ENCODE results near the gene LPCAT2.

Gene LPCAT2

DNA sequence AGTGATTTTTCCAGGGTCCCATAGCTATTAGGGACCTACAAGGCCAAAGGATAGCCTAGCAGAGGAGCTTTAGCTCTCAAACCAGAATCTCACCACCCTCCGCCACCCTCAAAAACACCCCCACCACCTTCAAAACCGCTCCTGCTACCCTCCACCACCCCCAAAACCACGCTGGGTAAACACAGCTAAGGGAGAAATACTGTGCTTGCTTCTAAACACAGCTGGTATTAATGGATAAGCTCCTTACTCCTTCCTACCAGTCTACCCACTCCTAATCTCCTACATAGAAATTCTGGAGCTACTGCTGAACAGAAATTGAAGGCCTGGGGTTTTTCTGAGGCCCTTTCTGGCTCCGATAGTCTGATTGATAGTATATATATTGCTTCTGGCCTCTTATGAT, 2.2 kb upstream of the LPCAT2 start:
- no peak overlapping the region for H3K4me3 ChIP-seq (ENCODE audit: low read depth in 1 of 2, low read length in 1 of 2)
- TF ChIP-seq, protein P1, sequence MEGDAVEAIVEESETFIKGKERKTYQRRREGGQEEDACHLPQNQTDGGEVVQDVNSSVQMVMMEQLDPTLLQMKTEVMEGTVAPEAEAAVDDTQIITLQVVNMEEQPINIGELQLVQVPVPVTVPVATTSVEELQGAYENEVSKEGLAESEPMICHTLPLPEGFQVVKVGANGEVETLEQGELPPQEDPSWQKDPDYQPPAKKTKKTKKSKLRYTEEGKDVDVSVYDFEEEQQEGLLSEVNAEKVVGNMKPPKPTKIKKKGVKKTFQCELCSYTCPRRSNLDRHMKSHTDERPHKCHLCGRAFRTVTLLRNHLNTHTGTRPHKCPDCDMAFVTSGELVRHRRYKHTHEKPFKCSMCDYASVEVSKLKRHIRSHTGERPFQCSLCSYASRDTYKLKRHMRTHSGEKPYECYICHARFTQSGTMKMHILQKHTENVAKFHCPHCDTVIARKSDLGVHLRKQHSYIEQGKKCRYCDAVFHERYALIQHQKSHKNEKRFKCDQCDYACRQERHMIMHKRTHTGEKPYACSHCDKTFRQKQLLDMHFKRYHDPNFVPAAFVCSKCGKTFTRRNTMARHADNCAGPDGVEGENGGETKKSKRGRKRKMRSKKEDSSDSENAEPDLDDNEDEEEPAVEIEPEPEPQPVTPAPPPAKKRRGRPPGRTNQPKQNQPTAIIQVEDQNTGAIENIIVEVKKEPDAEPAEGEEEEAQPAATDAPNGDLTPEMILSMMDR (IDR thresholded peaks at IDR 0.05), result no peak
- no peaks in the 10 kb centered on the region for H3K9me3 ChIP-seq
- H3K27ac ChIP-seq, result no peak overlapping the region
- no peaks in the 10 kb centered on the region for H3K36me3 ChIP-seq
- no peaks in the 10 kb centered on the region for H3K27me3 ChIP-seq
- peaks cover 30 to 33% of the 10 kb centered on the region in 2 experiments for H3K4me1 ChIP-seq (ENCODE audit: control insufficient read depth in 1 of 2, insufficient read depth in 1 of 2, low read depth in 1 of 2, low read length in 1 of 2)

DNA sequence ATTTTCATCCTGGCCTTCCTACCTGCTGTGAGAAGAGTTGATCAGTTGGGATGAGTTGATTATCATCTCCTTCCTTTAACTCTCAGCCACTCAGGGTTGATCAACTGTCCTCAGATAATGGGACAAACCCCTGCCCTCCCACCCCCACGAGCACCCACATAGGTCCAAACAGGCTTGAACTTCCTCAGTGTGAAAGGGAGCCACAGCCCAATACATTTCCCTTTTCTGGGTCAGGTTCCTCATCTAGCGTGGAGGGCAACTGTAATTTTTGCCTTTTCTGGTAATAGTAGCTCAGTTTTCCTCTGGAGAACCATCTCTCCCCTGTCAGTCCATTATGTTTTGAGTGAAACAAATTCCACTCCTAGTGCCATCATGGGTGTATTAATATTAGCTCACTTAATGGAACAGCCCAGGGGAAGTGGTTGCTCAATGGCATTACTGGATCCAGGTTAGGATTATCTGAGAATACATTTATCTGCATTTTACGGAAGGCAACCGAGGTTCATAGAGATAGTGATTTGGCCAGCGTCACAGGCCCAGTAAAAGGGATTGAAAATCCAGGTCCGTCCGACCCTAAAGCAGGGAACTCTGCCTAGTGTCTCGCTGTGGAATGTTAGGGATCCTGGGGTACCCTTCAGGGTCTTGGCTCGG, 476 bp upstream of the LPCAT2 start:
- no peaks in the 10 kb centered on the region for H3K9me3 ChIP-seq
- H3K4me3 ChIP-seq (ENCODE audit: low read depth in 1 of 2, low read length in 1 of 2), result peak overlapping the region; percentile 81 to 97
- H3K36me3 ChIP-seq, result no peaks in the 10 kb centered on the region
- H3K27me3 ChIP-seq, result no peaks in the 10 kb centered on the region
- peak overlapping the region; percentile 91 for H3K27ac ChIP-seq
- peaks cover 37 to 38% of the 10 kb centered on the region in 2 experiments for H3K4me1 ChIP-seq (ENCODE audit: control insufficient read depth in 1 of 2, insufficient read depth in 1 of 2, low read depth in 1 of 2, low read length in 1 of 2)
- TF ChIP-seq, protein P1 (IDR thresholded peaks at IDR 0.05), result no peak

DNA sequence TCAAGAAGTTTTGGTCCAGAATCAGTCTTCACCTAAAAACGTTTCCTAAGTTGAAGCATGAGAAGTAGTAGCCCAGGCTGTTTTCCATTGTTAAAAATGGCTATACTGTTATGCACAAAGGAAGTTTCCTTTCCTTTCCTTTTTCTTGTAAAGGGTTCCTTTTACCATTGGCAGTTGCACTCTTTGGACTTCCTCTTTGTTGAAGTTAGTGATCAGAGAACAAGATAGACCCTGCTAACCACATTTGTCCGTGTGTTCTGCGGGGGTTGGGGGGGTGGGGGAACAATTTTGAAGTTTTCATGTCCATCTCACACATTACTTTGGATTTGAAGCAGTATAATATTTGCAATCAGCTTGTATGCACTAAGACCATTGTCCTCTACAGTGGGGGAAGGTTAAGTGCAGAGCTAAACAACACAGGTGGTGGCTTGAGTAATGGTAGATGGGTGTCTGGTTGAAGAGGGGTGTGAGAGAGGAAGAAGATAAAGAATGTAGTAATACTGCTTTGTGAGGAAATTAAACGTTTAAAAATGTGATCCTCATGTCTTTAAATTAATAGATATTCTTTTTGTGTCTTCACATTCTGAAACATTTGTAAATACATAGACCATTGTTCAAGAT, 1.4 kb downstream of the LPCAT2 start:
- peak overlapping the region; percentile 81 to 97 for H3K4me3 ChIP-seq (ENCODE audit: low read depth in 1 of 2, low read length in 1 of 2)
- TF ChIP-seq, protein P1 (IDR thresholded peaks at IDR 0.05), result no peak
- peak overlapping the region; percentile 91 for H3K27ac ChIP-seq

DNA sequence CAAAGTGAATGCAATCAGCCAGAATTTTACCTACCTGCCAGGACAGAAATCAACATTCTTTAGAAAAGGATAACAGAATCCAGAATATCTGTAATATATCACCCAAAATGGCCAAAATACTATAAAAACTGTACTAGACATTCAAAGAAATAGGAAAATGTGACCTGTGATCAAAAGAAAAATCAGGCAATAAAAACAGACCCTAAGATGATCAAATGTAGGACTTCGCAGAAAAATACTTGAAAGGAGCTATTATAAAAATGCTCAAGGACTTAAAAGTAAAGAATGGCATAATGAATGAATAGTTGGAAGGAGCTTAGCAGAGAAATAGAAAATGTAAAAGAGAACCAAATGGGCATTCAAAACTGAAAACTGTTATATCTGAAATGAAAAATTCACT, 4.1 kb downstream of the LPCAT2 start:
- Histone ChIP-seq H3K36me3 (no peaks in the 10 kb centered on the region), H3K27ac (no peak overlapping the region), H3K9me3 (no peaks in the 10 kb centered on the region), H3K4me1 (ENCODE audit: control insufficient read depth in 1 of 2, insufficient read depth in 1 of 2, low read depth in 1 of 2, low read length in 1 of 2) (peaks cover 50 to 51% of the 10 kb centered on the region in 2 experiments), H3K27me3 (no peaks in the 10 kb centered on the region), H3K4me3 (ENCODE audit: low read depth in 1 of 2, low read length in 1 of 2) (no peak overlapping the region)
- TF ChIP-seq, protein P1 (IDR thresholded peaks at IDR 0.05), result no peak

More for the DNA sequence above, 1.4 kb downstream of the LPCAT2 start:
- Histone ChIP-seq H3K27me3 (no peaks in the 10 kb centered on the region), H3K9me3 (no peaks in the 10 kb centered on the region), H3K36me3 (no peaks in the 10 kb centered on the region), H3K4me1 (ENCODE audit: control insufficient read depth in 1 of 2, insufficient read depth in 1 of 2, low read depth in 1 of 2, low read length in 1 of 2) (peaks cover 53 to 54% of the 10 kb centered on the region in 2 experiments)

DNA sequence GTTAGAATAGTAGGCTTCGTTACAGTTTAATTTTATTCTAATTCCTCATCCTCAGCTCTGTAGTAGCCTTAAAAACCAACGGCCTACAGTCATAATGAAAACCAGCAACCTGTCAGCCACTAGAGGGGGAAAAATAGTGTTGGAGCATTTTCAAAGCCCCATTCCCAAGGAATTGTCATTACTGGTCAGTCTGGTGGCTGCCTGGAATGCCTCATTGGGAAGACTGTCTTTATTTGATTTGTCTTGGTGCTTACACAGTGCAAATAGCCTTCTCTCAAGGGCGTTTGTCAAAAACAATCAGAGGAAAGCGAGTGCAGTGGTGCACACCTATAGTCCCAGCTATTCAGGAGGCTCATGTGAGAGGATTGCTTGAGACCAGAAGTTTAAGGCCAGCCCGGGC, 4.7 kb downstream of the LPCAT2 start:
- no peak overlapping the region for H3K4me3 ChIP-seq (ENCODE audit: low read depth in 1 of 2, low read length in 1 of 2)
- no peaks in the 10 kb centered on the region for H3K27me3 ChIP-seq
- H3K9me3 ChIP-seq, result no peaks in the 10 kb centered on the region
- H3K27ac ChIP-seq, result peak overlapping the region; percentile 51
- H3K4me1 ChIP-seq (ENCODE audit: control insufficient read depth in 1 of 2, insufficient read depth in 1 of 2, low read depth in 1 of 2, low read length in 1 of 2), result peaks cover 43 to 44% of the 10 kb centered on the region in 2 experiments
- TF ChIP-seq, protein P1 (IDR thresholded peaks at IDR 0.05), result no peak
- H3K36me3 ChIP-seq, result no peaks in the 10 kb centered on the region

Measured in neutrophil (primary cell).